HFFc6 (cell line): ENCODE results near the gene GNS. TPM values are rescaled to one million over a fixed set of nuclear protein-coding genes. Genes with fewer than 3 reads are reported as not detected.

Source experiments
- DNase-seq: peaks from one replicate; pipeline ENCODE4 v3.0.0-alpha.2; 2018
- H3K27ac Mint-ChIP-seq: 2 replicates; pipeline ENCODE4 v1.8.0; 2020; ENCODE audit warnings: mild to moderate bottlenecking, mixed read lengths
- H3K27me3 Mint-ChIP-seq: 2 replicates; pipeline ENCODE4 v1.8.0; 2021; ENCODE audit warnings: mild to moderate bottlenecking, moderate library complexity, mixed read lengths; ENCODE audit not compliant: insufficient read depth
- H3K36me3 Mint-ChIP-seq: 2 replicates; pipeline ENCODE4 v1.8.0; 2021; ENCODE audit warnings: low read depth, mixed read lengths
- H3K4me1 Mint-ChIP-seq: 2 replicates; pipeline ENCODE4 v1.8.0; 2020; ENCODE audit warnings: low read depth, mixed read lengths
- H3K4me3 Mint-ChIP-seq: 2 replicates; pipeline ENCODE4 v1.8.0; 2020; ENCODE audit warnings: mild to moderate bottlenecking, moderate library complexity, mixed read lengths
- H3K9me3 Mint-ChIP-seq: 2 replicates; pipeline ENCODE4 v1.8.0; 2020; ENCODE audit warnings: mild to moderate bottlenecking, mixed read lengths
- CTCF ChIP-seq: fragments of 200-600 bp; sonication (generic); IDR thresholded peaks from 2 replicates; pipeline ENCODE4 v1.5.0; 2021; ENCODE audit warnings: antibody characterized with exemption, mild to moderate bottlenecking
- total RNA-seq, 6 experiments: library from RNA; stranded (reverse); fragmentation: NEBNext Ultra II Directional; extraction: Animal tissue kit (Norgen Biotek cat#: 25700); gene quantifications; 2 replicates in 1 of 6; 3 replicates in 5 of 6; pipeline ENCODE4 v1.2.3, GENCODE V29; 2021

The GNS gene
- total RNA-seq, 6 experiments from 2014 or later, result 86.4 to 104 (median 91.2) TPM

GRCh38 chr12:64723630-64724029 is 35.6 kb downstream of the GNS start:
- Mint-ChIP-seq H3K4me3 (no peak overlapping the region), H3K36me3 (peaks cover 18% of the 10 kb centered on the region), H3K4me1 (no peaks in the 10 kb centered on the region), H3K27me3 (no peaks in the 10 kb centered on the region), H3K27ac (no peak overlapping the region), H3K9me3 (no peaks in the 10 kb centered on the region)
- no peak for DNase-seq
- TF ChIP-seq CTCF, result no peak

GRCh38 chr12:64722835-64723234 is 36.4 kb downstream of the GNS start:
- Mint-ChIP-seq H3K4me3 (no peak overlapping the region), H3K9me3 (no peaks in the 10 kb centered on the region), H3K27me3 (no peaks in the 10 kb centered on the region), H3K27ac (no peak overlapping the region), H3K4me1 (no peaks in the 10 kb centered on the region), H3K36me3 (peaks cover 18% of the 10 kb centered on the region)
- TF ChIP-seq CTCF, result no peak
- DNase-seq, result no peak

- TF ChIP-seq CTCF, result no peak
- Mint-ChIP-seq H3K4me3 (no peak overlapping the region), H3K4me1 (no peaks in the 10 kb centered on the region), H3K27me3 (no peaks in the 10 kb centered on the region), H3K9me3 (no peaks in the 10 kb centered on the region), H3K27ac (no peak overlapping the region), H3K36me3 (peaks cover 28% of the 10 kb centered on the region)
- no peak for DNase-seq
These were observed 38.3 kb downstream of the GNS start for GRCh38 chr12:64720884-64721283.

GRCh38 chr12:64718649-64719048 is 40.6 kb downstream of the GNS start:
- Mint-ChIP-seq H3K4me1 (no peaks in the 10 kb centered on the region), H3K36me3 (peaks cover 46% of the 10 kb centered on the region), H3K27me3 (no peaks in the 10 kb centered on the region), H3K4me3 (no peak overlapping the region), H3K9me3 (no peaks in the 10 kb centered on the region), H3K27ac (no peak overlapping the region)
- no peak for DNase-seq
- TF ChIP-seq CTCF, result no peak

GRCh38 chr12:64716839-64717455 is 42.3 kb downstream of the GNS start:
- Mint-ChIP-seq H3K36me3 (peaks cover 43% of the 10 kb centered on the region), H3K4me3 (no peak overlapping the region), H3K27me3 (no peaks in the 10 kb centered on the region), H3K4me1 (no peaks in the 10 kb centered on the region), H3K9me3 (no peaks in the 10 kb centered on the region), H3K27ac (no peak overlapping the region)
- no peak for TF ChIP-seq CTCF
- no peak for DNase-seq

GRCh38 chr12:64716371-64716770 is 42.8 kb downstream of the GNS start:
- Mint-ChIP-seq H3K27ac (no peak overlapping the region), H3K9me3 (no peaks in the 10 kb centered on the region), H3K4me1 (no peaks in the 10 kb centered on the region), H3K36me3 (peaks cover 39% of the 10 kb centered on the region), H3K4me3 (no peak overlapping the region), H3K27me3 (no peaks in the 10 kb centered on the region)
- DNase-seq, result no peak
- TF ChIP-seq CTCF, result no peak
